Stimulated activated CD8-positive, alpha-beta memory T cell treated with anti-CD3 and anti-CD28 coated beads, Interleukin-15, amount 100 ng/mL, for 48 hours (primary cell): ENCODE results near the gene PSMD4.
"Not testable (repeated sequence)": the region's sequence is repeated elsewhere in the genome, so short reads cannot be mapped to it uniquely, and the experiment has no call there.

ENCODE experiments used
- DNase-seq, 2 donors: peaks; one replicate each; pipeline ENCODE4 v3.0.0-alpha.2; 2020; ENCODE audit warnings: low read depth in 2 of 2

The PSMD4 gene

GRCh38 chr1:151254217-151255213 lies at the start of gene PSMD4:
TSS of gene PSMD4 (plus strand) at chr1:151254734. CDS start at chr1:151254783, 49 bp downstream.
- peak; percentile 87 for DNase-seq

GRCh38 chr1:151205381-151205965 lies 49.1 kb upstream of the PSMD4 start:
- DNase-seq = not testable (repeated sequence)

- DNase-seq = no peak
Measured at GRCh38 chr1:151210830-151211229, 43.7 kb upstream of the PSMD4 start.

- no peak for DNase-seq
Measured at GRCh38 chr1:151211972-151212705, 42.4 kb upstream of the PSMD4 start.

- DNase-seq = no peak
Measured at GRCh38 chr1:151213560-151213959, 41.0 kb upstream of the PSMD4 start.

GRCh38 chr1:151221616-151222015 lies 32.9 kb upstream of the PSMD4 start:
- DNase-seq = no peak

GRCh38 chr1:151222130-151222529 lies 32.4 kb upstream of the PSMD4 start:
- DNase-seq = no peak

GRCh38 chr1:151235235-151235634 lies 19.3 kb upstream of the PSMD4 start:
- DNase-seq = no peak

GRCh38 chr1:151237678-151238466 lies 16.7 kb upstream of the PSMD4 start:
- DNase-seq = no peak

- no peak for DNase-seq
Measured at GRCh38 chr1:151238467-151238739, 16.1 kb upstream of the PSMD4 start.

- DNase-seq = no peak
Measured at GRCh38 chr1:151242442-151242841, 12.1 kb upstream of the PSMD4 start.

GRCh38 chr1:151243683-151244216 lies 10.8 kb upstream of the PSMD4 start:
- DNase-seq = no peak

GRCh38 chr1:151246786-151247185 lies 7.7 kb upstream of the PSMD4 start:
- no peak for DNase-seq

- peak; percentile 15 to 21 for DNase-seq
Measured at GRCh38 chr1:151251656-151252470, 2.7 kb upstream of the PSMD4 start.

- DNase-seq = no peak
Measured at GRCh38 chr1:151255381-151255780, 847 bp downstream of the PSMD4 start.

- DNase-seq = no peak
Measured at GRCh38 chr1:151259351-151259750, 4.8 kb downstream of the PSMD4 start.

GRCh38 chr1:151265446-151266236 lies 11.1 kb downstream of the PSMD4 start:
- no peak for DNase-seq

- no peak for DNase-seq
Measured at GRCh38 chr1:151266315-151266714, 11.8 kb downstream of the PSMD4 start.

- no peak for DNase-seq
Measured at GRCh38 chr1:151266821-151267220, 12.3 kb downstream of the PSMD4 start.

GRCh38 chr1:151267760-151268159 lies 13.2 kb downstream of the PSMD4 start:
- no peak for DNase-seq
